IMR-90 (cell line): ENCODE results near the gene WDR91. TPM values are rescaled to one million over a fixed set of nuclear protein-coding genes. Genes with fewer than 3 reads are reported as not detected.

Experiments used
- ATAC-seq: fragments of 200-7000 bp; cut with Tn5 transposase; 2 replicates; pipeline ENCODE4 v1.9.1; 2020; ENCODE audit warnings: low read depth, mild to moderate bottlenecking, moderate library complexity
- BruUV-seq: library from RNA; stranded (reverse); fragments of 400-500 nt; replicated peaks from 2 replicates; lab custom pipeline; 2021; lab: Mats Ljungman, UMichigan
- CTCF ChIA-PET: fragments of 300-600 bp; formaldehyde crosslinking; extraction: SDS; loops from one replicate; lab custom pipeline; 2021; ENCODE audit warnings: antibody characterized with exemption; lab: Yijun Ruan, JAX
- POLR2A ChIA-PET: fragments of 300-600 bp; sonication (Branson Sonifier 250); formaldehyde crosslinking; loops from one replicate; lab custom pipeline; 2022; ENCODE audit warnings: antibody characterized with exemption; ENCODE audit not compliant: unreplicated experiment; lab: Charles Lee
- DNase-seq: peaks from one replicate; pipeline ENCODE4 v3.0.0; 2013
- H2AFZ ChIP-seq: replicated peaks from 2 replicates; pipeline ENCODE3; 2013; ENCODE audit warnings: low read length, mild to moderate bottlenecking; ENCODE audit not compliant: poor library complexity
- H2AK5ac ChIP-seq: 2 replicates; pipeline ENCODE4 v1.6.1; 2013; ENCODE audit warnings: low read depth, low read length, inconsistent platforms
- H2AK9ac ChIP-seq: replicated peaks from 2 replicates; pipeline ENCODE3; 2013; ENCODE audit warnings: mild to moderate bottlenecking, low read depth, low read length, moderate library complexity; ENCODE audit not compliant: poor library complexity
- H2BK120ac ChIP-seq: 2 replicates; pipeline ENCODE4 v1.6.1; 2013; ENCODE audit warnings: low read depth, low read length, inconsistent platforms
- H2BK15ac ChIP-seq: 3 replicates; pipeline ENCODE4 v1.6.1; 2013; ENCODE audit warnings: low read depth, low read length, inconsistent platforms
- H2BK20ac ChIP-seq: 2 replicates; pipeline ENCODE4 v1.6.1; 2013; ENCODE audit warnings: low read depth, mild to moderate bottlenecking, inconsistent platforms, low read length, moderate library complexity
- H2BK5ac ChIP-seq: 2 replicates; pipeline ENCODE4 v1.6.1; 2013; ENCODE audit warnings: mild to moderate bottlenecking, low read depth, low read length, inconsistent platforms; ENCODE audit not compliant: poor library complexity, severe bottlenecking
- H3K14ac ChIP-seq: replicated peaks from 2 replicates; pipeline ENCODE4 v1.6.1; 2013; ENCODE audit warnings: low read depth, low read length, inconsistent platforms
- H3K18ac ChIP-seq: 2 replicates; pipeline ENCODE4 v1.6.1; 2013; ENCODE audit warnings: low read depth, low read length, control low read depth
- H3K23ac ChIP-seq: 2 replicates; pipeline ENCODE4 v1.6.1; 2013; ENCODE audit warnings: low read depth, low read length, inconsistent platforms
- H3K27ac ChIP-seq: 2 replicates; pipeline ENCODE4 v1.5.1; 2013; ENCODE audit warnings: mild to moderate bottlenecking, control low read depth, low read length; ENCODE audit not compliant: insufficient read depth
- H3K27me3 ChIP-seq: 2 replicates; pipeline ENCODE4 v1.6.1; 2013; ENCODE audit warnings: low read length; ENCODE audit not compliant: control insufficient read depth, insufficient read depth
- H3K36me3 ChIP-seq: 2 replicates; pipeline ENCODE4 v1.6.1; 2013; ENCODE audit warnings: low read length, mixed read lengths; ENCODE audit not compliant: control insufficient read depth, insufficient read depth
- H3K4ac ChIP-seq: 2 replicates; pipeline ENCODE4 v1.6.1; 2013; ENCODE audit warnings: low read depth, low read length, inconsistent platforms
- H3K4me1 ChIP-seq: 2 replicates; pipeline ENCODE4 v1.6.1; 2013; ENCODE audit warnings: low read length, mixed read lengths; ENCODE audit not compliant: control insufficient read depth, insufficient read depth
- H3K4me2 ChIP-seq: 2 replicates; pipeline ENCODE4 v1.6.1; 2013; ENCODE audit warnings: low read depth, mild to moderate bottlenecking, control low read depth, low read length, moderate library complexity
- H3K4me3 ChIP-seq: 2 replicates; pipeline ENCODE4 v1.5.1; 2013; ENCODE audit warnings: low read depth, mild to moderate bottlenecking, control low read depth, low read length, moderate library complexity; ENCODE audit not compliant: insufficient read depth
- H3K56ac ChIP-seq: 2 replicates; pipeline ENCODE4 v1.6.1; 2013; ENCODE audit warnings: low read length, inconsistent platforms; ENCODE audit not compliant: insufficient read depth; ENCODE audit errors: extremely low read depth
- H3K79me1 ChIP-seq, 2 experiments: 2 replicates each; pipeline ENCODE4 v1.6.1; 2013; ENCODE audit warnings: low read length in 2 of 2, inconsistent platforms in 1 of 2, low read depth in 1 of 2
- H3K9ac ChIP-seq: 2 replicates; pipeline ENCODE4 v1.6.1; 2013; ENCODE audit warnings: low read depth, low read length, control low read depth
- H3K9me1 ChIP-seq: 2 replicates; pipeline ENCODE4 v1.6.1; 2013; ENCODE audit warnings: low read length, inconsistent platforms; ENCODE audit not compliant: insufficient read depth
- H3K9me3 ChIP-seq: 2 replicates; pipeline ENCODE4 v1.6.1; 2013; ENCODE audit warnings: low read length; ENCODE audit not compliant: control insufficient read depth, insufficient read depth
- H4K20me1 ChIP-seq: 2 replicates; pipeline ENCODE4 v1.6.1; 2013; ENCODE audit warnings: low read length, inconsistent platforms; ENCODE audit not compliant: insufficient read depth
- H4K5ac ChIP-seq: 2 replicates; pipeline ENCODE4 v1.6.1; 2013; ENCODE audit warnings: mild to moderate bottlenecking, low read depth, low read length, control low read depth
- H4K8ac ChIP-seq, 2 experiments: 2 replicates each; pipeline ENCODE4 v1.6.1; 2013; ENCODE audit warnings: low read depth in 2 of 2, low read length in 2 of 2, control low read depth in 1 of 2, inconsistent platforms in 1 of 2
- H4K91ac ChIP-seq: 2 replicates; pipeline ENCODE4 v1.6.1; 2013; ENCODE audit warnings: low read depth, low read length, inconsistent platforms; ENCODE audit not compliant: insufficient read depth
- CHD1 ChIP-seq: IDR thresholded peaks from 2 replicates; pipeline ENCODE4 v1.6.1; 2012; ENCODE audit warnings: low read depth, low read length, improper control_type of control experiment
- MXI1 ChIP-seq: IDR thresholded peaks from 2 replicates; pipeline ENCODE4 v1.6.1; 2012; ENCODE audit warnings: low read depth, mild to moderate bottlenecking, low read length, moderate library complexity, borderline replicate concordance
- POLR2A ChIP-seq: IDR thresholded peaks from 2 replicates; pipeline ENCODE4 v1.6.1; 2012; ENCODE audit warnings: mild to moderate bottlenecking, low read depth, low read length
- SMC3 ChIP-seq: fragments of 150-350 bp; IDR thresholded peaks from 2 replicates; pipeline ENCODE4 v1.6.1; 2016; ENCODE audit warnings: low read depth, mild to moderate bottlenecking, antibody characterized with exemption, low read length, moderate library complexity
- WGBS, 2 experiments: methylation state at CpG; one replicate each; pipeline versions ENCODE4 v1.1.5 to v1.1.7; 2013; ENCODE audit warnings: missing lambda C conversion rate in 2 of 2; ENCODE audit not compliant: insufficient read length in 1 of 2; ENCODE audit errors: extremely low coverage in 2 of 2; 5-methylcytosine and 5-hydroxymethylcytosine counted together
- dilution Hi-C: fragments of 300-500 bp; cut with HindIII; formaldehyde crosslinking; loops from one replicate; pipeline ENCODE4 v1.14.3; 2018; ENCODE audit warnings: low sequenced_read_pairs; ENCODE audit not compliant: unreplicated experiment
- in situ Hi-C: fragments of 300-500 bp; cut with MboI; formaldehyde crosslinking; loops from 3 replicates; pipeline ENCODE4 v1.14.3; 2019; ENCODE audit warnings: low sequenced_read_pairs, inconsistent platforms, mixed read lengths
- intact Hi-C: fragments of 100-400 bp; cut with micrococcal nuclease; formaldehyde crosslinking; loops from 2 replicates; pipeline ENCODE4 v1.10.0; 2022
- polyA plus RNA-seq, 3 experiments: library from polyadenylated mRNA; depleted of rRNA; stranded (reverse); fragments of >200 nt; gene quantifications; 2 replicates each; pipeline ENCODE4 v1.2.3, GENCODE V29; 2012; ENCODE audit warnings: low replicate concordance in 1 of 3
- total RNA-seq: library from RNA; depleted of rRNA; stranded (reverse); fragments of >200 nt; gene quantifications from 2 replicates; pipeline ENCODE4 v1.2.3, GENCODE V29; 2012
- TF ChIP-seq, protein P1 (sequence below): fragments of 150-350 bp; IDR thresholded peaks from 2 replicates; pipeline ENCODE4 v1.6.1; 2016; ENCODE audit warnings: low read depth, mild to moderate bottlenecking, low read length, moderate library complexity, borderline replicate concordance

The WDR91 gene
- total and polyA plus RNA-seq, 2 of the 4 experiments (the other 2 are of a cell fraction), result 5.2 to 10.3 TPM

DNA sequence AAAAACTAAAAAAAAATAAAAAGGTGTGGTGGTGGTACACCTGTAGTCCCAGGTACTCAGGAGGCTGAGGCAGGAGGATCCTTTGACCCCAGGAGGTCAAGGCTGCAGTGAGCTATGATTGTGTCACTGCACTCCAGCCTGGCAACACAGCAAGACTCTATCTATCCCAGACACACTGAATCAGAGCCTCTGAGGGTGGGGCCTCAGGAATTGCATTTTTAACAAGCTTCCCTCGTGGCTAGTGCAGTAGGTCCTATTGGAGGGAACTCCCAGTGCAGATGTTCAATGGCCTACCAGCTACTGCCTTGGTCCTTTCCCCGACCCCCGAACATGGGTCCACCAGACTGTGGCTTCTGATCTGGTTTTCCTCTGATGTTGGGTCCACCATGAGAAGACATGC lies 37.2 kb upstream of the WDR91 start:
- dilution Hi-C loops, result no loop called here
- POLR2A ChIA-PET, result no interaction called here

More for the DNA sequence above, 37.2 kb upstream of the WDR91 start:
- BruUV-seq, result no TSS peak
- Histone ChIP-seq H3K18ac (no peak overlapping the region), H2AK5ac (no peak overlapping the region), H2BK20ac (no peak overlapping the region), H3K4me2 (no peak overlapping the region), H2AK9ac (no peak overlapping the region), H3K14ac (no peak overlapping the region), H4K91ac (no peak overlapping the region), H3K9me3 (no peaks in the 10 kb centered on the region), H2BK5ac (no peak overlapping the region), H3K56ac (no peak overlapping the region), H3K79me1 (no peaks in the 10 kb centered on the region), H3K4ac (no peak overlapping the region), H3K27ac (no peak overlapping the region), H2BK120ac (no peak overlapping the region), H3K36me3 (no peaks in the 10 kb centered on the region), H3K4me1 (no peaks in the 10 kb centered on the region), H3K4me3 (no peak overlapping the region), H3K9ac (no peak overlapping the region), H4K5ac (no peak overlapping the region), H4K20me1 (no peaks in the 10 kb centered on the region), H2AFZ (no peak overlapping the region), H3K23ac (no peak overlapping the region), H4K8ac (no peak overlapping the region), H2BK15ac (no peak overlapping the region), H3K9me1 (no peaks in the 10 kb centered on the region; the same call in none of the 2 replicates), H3K27me3 (peaks cover 5% of the 10 kb centered on the region; the same call in 1 of the 2 replicates)
- DNase-seq, result no peak
- ATAC-seq, result no peak
- TF ChIP-seq POLR2A (no peak), MXI1 (no peak), CHD1 (no peak), SMC3 (no peak)
- TF ChIP-seq, protein P1, sequence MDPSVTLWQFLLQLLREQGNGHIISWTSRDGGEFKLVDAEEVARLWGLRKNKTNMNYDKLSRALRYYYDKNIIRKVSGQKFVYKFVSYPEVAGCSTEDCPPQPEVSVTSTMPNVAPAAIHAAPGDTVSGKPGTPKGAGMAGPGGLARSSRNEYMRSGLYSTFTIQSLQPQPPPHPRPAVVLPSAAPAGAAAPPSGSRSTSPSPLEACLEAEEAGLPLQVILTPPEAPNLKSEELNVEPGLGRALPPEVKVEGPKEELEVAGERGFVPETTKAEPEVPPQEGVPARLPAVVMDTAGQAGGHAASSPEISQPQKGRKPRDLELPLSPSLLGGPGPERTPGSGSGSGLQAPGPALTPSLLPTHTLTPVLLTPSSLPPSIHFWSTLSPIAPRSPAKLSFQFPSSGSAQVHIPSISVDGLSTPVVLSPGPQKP, result no peak
- in situ Hi-C loops (no loop called here), intact Hi-C loops (no loop called here)
- CTCF ChIA-PET, result no interaction called here
- WGBS, 2 experiments, result 88% methylated on average over 3 of the region's 3 CpGs; no CpG with 5 or more reads in 1 of the 2 experiments
